ENCODE results near the gene CDC42BPA.

Gene CDC42BPA

GRCh38 chr1:226983247-226983991 lies 334.9 kb downstream of the CDC42BPA start:
- DNase-seq (ENCODE audit: low read depth in 1 of 2, low spot score in 1 of 2), result no peak

- DNase-seq (ENCODE audit: low read depth in 1 of 2, low spot score in 1 of 2), result no peak
Measured at GRCh38 chr1:226982451-226983177, 335.7 kb downstream of the CDC42BPA start.

GRCh38 chr1:226981838-226982237 lies 336.5 kb downstream of the CDC42BPA start:
- DNase-seq (ENCODE audit: low read depth in 1 of 2, low spot score in 1 of 2), result no peak

- DNase-seq (ENCODE audit: low read depth in 1 of 2, low spot score in 1 of 2), result no peak
Measured at GRCh38 chr1:226981386-226981817, 336.9 kb downstream of the CDC42BPA start.

GRCh38 chr1:226980565-226981385 lies 337.5 kb downstream of the CDC42BPA start:
- DNase-seq (ENCODE audit: low read depth in 1 of 2, low spot score in 1 of 2), result no peak

GRCh38 chr1:226980122-226980560 lies 338.2 kb downstream of the CDC42BPA start:
- DNase-seq (ENCODE audit: low read depth in 1 of 2, low spot score in 1 of 2), result no peak

GRCh38 chr1:226979517-226980121 lies 338.7 kb downstream of the CDC42BPA start:
- DNase-seq (ENCODE audit: low read depth in 1 of 2, low spot score in 1 of 2), result no peak

GRCh38 chr1:226979115-226979516 lies 339.2 kb downstream of the CDC42BPA start:
- DNase-seq (ENCODE audit: low read depth in 1 of 2, low spot score in 1 of 2), result no peak

- no peak for DNase-seq (ENCODE audit: low read depth in 1 of 2, low spot score in 1 of 2)
Measured at GRCh38 chr1:226978432-226979114, 339.7 kb downstream of the CDC42BPA start.

- no peak for DNase-seq (ENCODE audit: low read depth in 1 of 2, low spot score in 1 of 2)
Measured at GRCh38 chr1:226977643-226978431, 340.5 kb downstream of the CDC42BPA start.

- DNase-seq (ENCODE audit: low read depth in 1 of 2, low spot score in 1 of 2), result no peak
Measured at GRCh38 chr1:226976978-226977642, 341.2 kb downstream of the CDC42BPA start.

GRCh38 chr1:226976276-226976977 lies 341.9 kb downstream of the CDC42BPA start:
- no peak for DNase-seq (ENCODE audit: low read depth in 1 of 2, low spot score in 1 of 2)

GRCh38 chr1:226975259-226976250 lies 342.7 kb downstream of the CDC42BPA start:
- no peak for DNase-seq (ENCODE audit: low read depth in 1 of 2, low spot score in 1 of 2)

GRCh38 chr1:226974544-226975258 lies 343.6 kb downstream of the CDC42BPA start:
- DNase-seq (ENCODE audit: low read depth in 1 of 2, low spot score in 1 of 2), result no peak

- no peak for DNase-seq (ENCODE audit: low read depth in 1 of 2, low spot score in 1 of 2)
Measured at GRCh38 chr1:226973898-226974543, 344.3 kb downstream of the CDC42BPA start.

GRCh38 chr1:226973371-226973897 lies 344.9 kb downstream of the CDC42BPA start:
- DNase-seq (ENCODE audit: low read depth in 1 of 2, low spot score in 1 of 2), result no peak

All from stimulated activated CD4-positive, alpha-beta T cell treated with anti-CD3 and anti-CD28 coated beads, Interleukin-15, amount 100 ng/mL, for 1 hour (primary cell).